GM12891 (cell line): ENCODE results near the gene PPP4R3B.
A peak's percentile ranks its signal among the peaks of the same experiment; 100 is the strongest.
"Not testable (repeated sequence)": the region's sequence is repeated elsewhere in the genome, so short reads cannot be mapped to it uniquely, and the experiment has no call there.

Source experiments
- DNase-seq: peaks from one replicate; pipeline ENCODE4 v3.0.0; 2011; ENCODE audit warnings: low spot score; ENCODE audit not compliant: insufficient read length
- FAIRE-seq: peaks from 2 replicates; lab custom pipeline; 2011; peaks lifted over from hg19 to GRCh38; lab: Jason Lieb, UNC
- PAX5 ChIP-seq: IDR thresholded peaks from 2 replicates; pipeline ENCODE4 v1.6.1; 2011; ENCODE audit warnings: low read length, moderate library complexity, mild to moderate bottlenecking; ENCODE audit not compliant: insufficient read depth, severe bottlenecking
- POLR2A ChIP-seq: IDR thresholded peaks from 2 replicates; pipeline ENCODE4 v1.6.1; 2011; ENCODE audit warnings: low read depth, low read length, control low read depth
- POLR2AphosphoS5 ChIP-seq: IDR thresholded peaks from 2 replicates; pipeline ENCODE4 v1.6.1; 2011; ENCODE audit warnings: low read depth, low read length, control low read depth
- POU2F2 ChIP-seq: IDR thresholded peaks from 2 replicates; pipeline ENCODE4 v1.6.1; 2011; ENCODE audit warnings: low read depth, mild to moderate bottlenecking, control low read depth, low read length, moderate library complexity
- SPI1 ChIP-seq: IDR thresholded peaks from 2 replicates; pipeline ENCODE4 v1.6.1; 2011; ENCODE audit warnings: low read depth, low read length, control low read depth
- TAF1 ChIP-seq: IDR thresholded peaks from 2 replicates; pipeline ENCODE4 v1.6.1; 2011; ENCODE audit warnings: low read depth, low read length, control low read depth

PPP4R3B gene

GRCh38 chr2:55618025-55618274, 528 bp upstream of the PPP4R3B start:
- TF ChIP-seq SPI1 = no peak
- DNase-seq (no peak), FAIRE-seq (no peak)

- DNase-seq (peak; percentile 9), FAIRE-seq (peak; percentile 63)
- TF ChIP-seq POLR2AphosphoS5 (peak; percentile 40; the same call in 1 of the 2 replicates), SPI1 (peak; percentile 52), POLR2A (peak; percentile 78), POU2F2 (peak; percentile 39; the same call in 1 of the 2 replicates), TAF1 (0 out of 2 replicates have a peak, but pooled peaks have one; percentile 38), PAX5 (no peak)
These were observed 759 bp downstream of the PPP4R3B start for GRCh38 chr2:55616551-55617174.

- TF ChIP-seq TAF1 = no peak
- TF ChIP-seq POLR2AphosphoS5 = no peak
- TF ChIP-seq POLR2A = no peak
- TF ChIP-seq POU2F2 = no peak
- TF ChIP-seq SPI1 = no peak
- TF ChIP-seq PAX5 = no peak
- FAIRE-seq (no peak), DNase-seq (no peak)
These were observed 5.4 kb downstream of the PPP4R3B start for GRCh38 chr2:55611997-55612396.

- DNase-seq (no peak), FAIRE-seq (no peak)
- TF ChIP-seq POLR2A = no peak
- TF ChIP-seq PAX5 = no peak
- TF ChIP-seq POLR2AphosphoS5 = no peak; the same call in 1 of the 2 replicates
- no peak for TF ChIP-seq TAF1
- TF ChIP-seq SPI1 = no peak
- no peak for TF ChIP-seq POU2F2
These were observed 6.3 kb downstream of the PPP4R3B start for GRCh38 chr2:55610954-55611743.

- FAIRE-seq = no peak
- no peak for TF ChIP-seq POLR2A
- no peak for TF ChIP-seq POU2F2
- no peak for TF ChIP-seq POLR2AphosphoS5
- TF ChIP-seq TAF1 = no peak
- no peak for TF ChIP-seq SPI1
- TF ChIP-seq PAX5 = no peak
- DNase-seq = no peak
These were observed 7.4 kb downstream of the PPP4R3B start for GRCh38 chr2:55609938-55610578.

GRCh38 chr2:55609193-55609794, 8.1 kb downstream of the PPP4R3B start:
- no peak for FAIRE-seq
- TF ChIP-seq SPI1 = no peak
- TF ChIP-seq PAX5 = no peak
- no peak for TF ChIP-seq POU2F2
- TF ChIP-seq POLR2AphosphoS5 = no peak
- no peak for TF ChIP-seq POLR2A
- no peak for TF ChIP-seq TAF1
- no peak for DNase-seq

- no peak for DNase-seq
- no peak for TF ChIP-seq PAX5
- no peak for TF ChIP-seq TAF1
- TF ChIP-seq POLR2A = no peak
- TF ChIP-seq SPI1 = no peak
- TF ChIP-seq POU2F2 = no peak
- TF ChIP-seq POLR2AphosphoS5 = no peak
- FAIRE-seq = no peak
These were observed 9.7 kb downstream of the PPP4R3B start for GRCh38 chr2:55607717-55608116.

- FAIRE-seq (no peak), DNase-seq (no peak)
- no peak for TF ChIP-seq POU2F2
- no peak for TF ChIP-seq TAF1
- TF ChIP-seq SPI1 = no peak
- no peak for TF ChIP-seq PAX5
- no peak for TF ChIP-seq POLR2AphosphoS5
- TF ChIP-seq POLR2A = no peak
These were observed 13.3 kb downstream of the PPP4R3B start for GRCh38 chr2:55604027-55604565.

GRCh38 chr2:55601849-55602248, 15.6 kb downstream of the PPP4R3B start:
- DNase-seq (no peak), FAIRE-seq (no peak)
- TF ChIP-seq SPI1 (no peak), POU2F2 (no peak), POLR2A (no peak), PAX5 (no peak), POLR2AphosphoS5 (no peak), TAF1 (no peak)

GRCh38 chr2:55598056-55598795, 19.2 kb downstream of the PPP4R3B start:
- FAIRE-seq (no peak), DNase-seq (no peak)
- TF ChIP-seq POLR2A (no peak), TAF1 (no peak), PAX5 (no peak), POLR2AphosphoS5 (no peak)

GRCh38 chr2:55596795-55597194, 20.6 kb downstream of the PPP4R3B start:
- not testable (repeated sequence) for DNase-seq, FAIRE-seq
